Natural killer cell (primary cell): ENCODE results near the gene TMEM186. TPM values are rescaled to one million over a fixed set of nuclear protein-coding genes. Genes with fewer than 3 reads are reported as not detected.
A peak's percentile ranks its signal among the peaks of the same experiment; 100 is the strongest.

Experiments
- ATAC-seq, 3 donors: fragments of 150-1000 bp in 2 of 3; fragments of 200-7000 bp in 1 of 3; cut with Tn5 transposase; 1 replicate in 1 of 3; 2 replicates in 2 of 3; pipeline ENCODE4 v1.10.0; 2021; ENCODE audit warnings: mild to moderate bottlenecking in 2 of 3, moderate library complexity in 2 of 3
- DNase-seq, 2 donors: peaks; one replicate each; pipeline versions ENCODE4 v3.0.0 to v3.0.0-alpha.2; 2013 to 2021; ENCODE audit warnings: mixed read lengths in 1 of 2
- H3K27ac ChIP-seq: one replicate; pipeline ENCODE4 v1.5.1; 2013; ENCODE audit warnings: mild to moderate bottlenecking, low read length
- H3K27me3 ChIP-seq: one replicate; pipeline ENCODE4 v1.6.1; 2013; ENCODE audit warnings: low read length; ENCODE audit not compliant: control insufficient read depth, insufficient read depth
- H3K36me3 ChIP-seq: one replicate; pipeline ENCODE4 v1.6.1; 2013; ENCODE audit warnings: low read length; ENCODE audit not compliant: control insufficient read depth, insufficient read depth
- H3K4me1 ChIP-seq: one replicate; pipeline ENCODE4 v1.6.1; 2013; ENCODE audit warnings: low read length; ENCODE audit not compliant: control insufficient read depth, insufficient read depth
- H3K4me3 ChIP-seq: one replicate; pipeline ENCODE4 v1.5.1; 2013; ENCODE audit warnings: low read length
- H3K9me3 ChIP-seq: one replicate; pipeline ENCODE4 v1.6.1; 2013; ENCODE audit warnings: low read length; ENCODE audit not compliant: control insufficient read depth, insufficient read depth
- H3K27ac Mint-ChIP-seq, 2 donors: one replicate each; pipeline ENCODE4 v1.8.0; 2022; ENCODE audit warnings: mild to moderate bottlenecking in 2 of 2, mixed read lengths in 2 of 2, moderate library complexity in 1 of 2
- H3K27me3 Mint-ChIP-seq, 2 donors: one replicate each; pipeline ENCODE4 v1.8.0; 2022; ENCODE audit warnings: low read depth in 2 of 2, mixed read lengths in 2 of 2
- H3K36me3 Mint-ChIP-seq: one replicate; pipeline ENCODE4 v1.8.0; 2022; ENCODE audit warnings: mixed read lengths
- H3K4me1 Mint-ChIP-seq, 2 donors: one replicate each; pipeline ENCODE4 v1.8.0; 2022; ENCODE audit warnings: mixed read lengths in 2 of 2
- H3K4me3 Mint-ChIP-seq: one replicate; pipeline ENCODE4 v1.8.0; 2022; ENCODE audit warnings: mild to moderate bottlenecking, moderate library complexity, mixed read lengths
- H3K9me3 Mint-ChIP-seq, 2 donors: one replicate each; pipeline ENCODE4 v1.8.0; 2022; ENCODE audit warnings: mixed read lengths in 2 of 2
- WGBS: methylation state at CpG from one replicate; pipeline ENCODE4 v1.1.7; 2013; ENCODE audit warnings: missing lambda C conversion rate; ENCODE audit not compliant: insufficient coverage; 5-methylcytosine and 5-hydroxymethylcytosine counted together
- intact Hi-C: fragments of 100-400 bp; cut with micrococcal nuclease; formaldehyde crosslinking; loops from one replicate; pipeline ENCODE4 v1.14.2; 2022
- total RNA-seq, 4 donors: library from RNA; stranded (reverse); fragments of 120-200 nt in 1 of 4; gene quantifications; one replicate each; pipeline versions ENCODE4 v1.2.3 to v1.2.4, GENCODE V29; 2013 to 2022
- TF ChIP-seq, protein P1 (sequence below): fragments of 200-600 bp; IDR thresholded peaks from one replicate; pipeline ENCODE4 v1.8.0; 2022; ENCODE audit warnings: antibody characterized with exemption

Gene TMEM186, protein sequence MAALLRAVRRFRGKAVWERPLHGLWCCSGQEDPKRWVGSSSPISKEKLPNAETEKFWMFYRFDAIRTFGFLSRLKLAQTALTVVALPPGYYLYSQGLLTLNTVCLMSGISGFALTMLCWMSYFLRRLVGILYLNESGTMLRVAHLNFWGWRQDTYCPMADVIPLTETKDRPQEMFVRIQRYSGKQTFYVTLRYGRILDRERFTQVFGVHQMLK
- total RNA-seq = 1 to 10 TPM; 3.0 to 5.2 (median 4.1) TPM
- total RNA-seq (2013) = 6.2 TPM

DNA sequence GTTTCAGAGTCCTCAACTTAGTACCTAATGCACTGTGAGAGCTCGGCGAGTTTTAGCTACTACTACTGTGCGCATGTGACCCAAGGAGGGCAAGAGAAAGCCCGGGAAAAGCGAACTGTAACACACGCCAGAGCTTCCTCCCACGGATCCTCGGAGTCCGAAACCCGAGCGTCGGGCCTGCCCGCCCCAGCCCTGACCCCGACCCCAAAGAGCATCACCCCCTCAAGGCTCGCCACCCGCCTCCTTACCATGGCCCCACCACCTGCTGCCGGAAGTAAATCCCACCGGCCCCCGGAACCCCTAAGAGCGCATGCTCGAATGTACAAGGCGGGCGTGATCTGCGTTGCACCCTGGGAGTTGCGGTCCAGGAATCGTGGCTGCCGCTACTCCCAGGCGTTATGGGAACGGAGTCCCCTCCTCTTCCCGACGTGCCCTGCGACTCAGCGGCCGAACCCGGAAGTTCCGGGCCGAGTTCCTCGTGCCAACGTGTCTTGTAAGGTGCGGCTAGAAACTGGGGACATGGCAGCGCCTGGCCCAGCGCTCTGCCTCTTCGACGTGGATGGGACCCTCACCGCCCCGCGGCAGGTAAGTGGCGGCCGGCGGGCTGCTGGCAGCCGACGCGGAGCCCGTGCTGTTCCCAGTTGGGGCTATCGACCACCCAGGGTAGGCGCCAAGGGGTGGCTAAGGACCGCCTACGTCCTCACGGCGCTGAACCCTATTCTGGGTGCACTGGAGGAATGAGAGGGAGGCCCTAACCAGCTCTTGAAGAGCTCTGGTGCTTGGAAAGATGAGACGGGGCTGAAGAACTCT is at the start of gene TMEM186, which contains the start of gene PMM2:
TSS of gene TMEM186 (minus strand) at position 276 of the 810 bp plus-strand sequence. CDS start at position 251, 25 bp downstream.
TSS of gene PMM2 (plus strand) at position 476 of the 810 bp plus-strand sequence. CDS start at position 520, 44 bp downstream.
- ATAC-seq (peak; percentile 95 to 98 (median 97)), DNase-seq (peak; percentile 89 to 98)
- H3K27ac ChIP-seq = peak within 1 kb of the TSS; percentile 66
- TF ChIP-seq, protein P1, sequence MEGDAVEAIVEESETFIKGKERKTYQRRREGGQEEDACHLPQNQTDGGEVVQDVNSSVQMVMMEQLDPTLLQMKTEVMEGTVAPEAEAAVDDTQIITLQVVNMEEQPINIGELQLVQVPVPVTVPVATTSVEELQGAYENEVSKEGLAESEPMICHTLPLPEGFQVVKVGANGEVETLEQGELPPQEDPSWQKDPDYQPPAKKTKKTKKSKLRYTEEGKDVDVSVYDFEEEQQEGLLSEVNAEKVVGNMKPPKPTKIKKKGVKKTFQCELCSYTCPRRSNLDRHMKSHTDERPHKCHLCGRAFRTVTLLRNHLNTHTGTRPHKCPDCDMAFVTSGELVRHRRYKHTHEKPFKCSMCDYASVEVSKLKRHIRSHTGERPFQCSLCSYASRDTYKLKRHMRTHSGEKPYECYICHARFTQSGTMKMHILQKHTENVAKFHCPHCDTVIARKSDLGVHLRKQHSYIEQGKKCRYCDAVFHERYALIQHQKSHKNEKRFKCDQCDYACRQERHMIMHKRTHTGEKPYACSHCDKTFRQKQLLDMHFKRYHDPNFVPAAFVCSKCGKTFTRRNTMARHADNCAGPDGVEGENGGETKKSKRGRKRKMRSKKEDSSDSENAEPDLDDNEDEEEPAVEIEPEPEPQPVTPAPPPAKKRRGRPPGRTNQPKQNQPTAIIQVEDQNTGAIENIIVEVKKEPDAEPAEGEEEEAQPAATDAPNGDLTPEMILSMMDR = no peak
- H3K4me1 ChIP-seq = peaks cover 20% of the 10 kb centered on the region
- peak within 1 kb of the TSS; percentile 88 for H3K4me3 Mint-ChIP-seq
- H3K36me3 Mint-ChIP-seq = no peaks in the 10 kb centered on the region
- H3K27ac Mint-ChIP-seq = peak within 1 kb of the TSS; percentile 88 to 96
- whole genome bisulfite sequencing = under 1% methylated on average over 61 of the region's 61 CpGs
- no peaks in the 10 kb centered on the region for H3K27me3 Mint-ChIP-seq
- H3K27me3 ChIP-seq = no peaks in the 10 kb centered on the region
- no peaks in the 10 kb centered on the region for H3K9me3 Mint-ChIP-seq
- H3K36me3 ChIP-seq = peaks cover 5% of the 10 kb centered on the region
- H3K9me3 ChIP-seq = no peaks in the 10 kb centered on the region
- intact Hi-C loops = loop anchor here (1.0 to 10.0 kb wide), 5 partner anchors 72 to 233 kb away; partner anchors contain the start of genes ABAT, CARHSP1, LITAFD and USP7
- peak within 1 kb of the TSS; percentile 77 for H3K4me3 ChIP-seq
- H3K4me1 Mint-ChIP-seq = peaks cover 30 to 35% of the 10 kb centered on the region in 2 donors

DNA sequence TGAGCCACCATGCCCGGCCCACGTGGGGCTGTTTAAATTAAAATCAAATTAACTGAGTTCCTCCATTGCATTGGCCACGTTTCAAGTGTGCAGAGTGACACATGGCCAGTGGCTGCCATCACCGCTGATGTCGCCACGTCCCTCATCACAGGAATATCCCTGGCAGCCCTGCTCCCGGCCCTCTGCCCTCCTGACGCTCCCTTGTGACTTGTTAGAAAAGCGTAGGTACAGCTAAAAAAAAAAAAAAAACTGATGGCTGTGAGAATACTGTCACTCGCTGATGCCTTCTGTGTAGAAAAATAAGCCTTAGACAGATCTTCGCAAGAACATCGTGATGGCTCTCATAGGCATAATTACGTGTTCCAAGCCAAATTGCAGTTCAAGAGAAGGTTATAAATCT is 49.7 kb upstream of the TMEM186 start:
- Histone ChIP-seq H3K4me3 (no peak overlapping the region), H3K27ac (no peak overlapping the region), H3K27me3 (no peaks in the 10 kb centered on the region), H3K4me1 (peaks cover 6% of the 10 kb centered on the region), H3K9me3 (no peaks in the 10 kb centered on the region), H3K36me3 (peaks cover 14% of the 10 kb centered on the region)
- peaks cover 31 to 47% of the 10 kb centered on the region in 2 donors for H3K4me1 Mint-ChIP-seq
- no peaks in the 10 kb centered on the region for H3K36me3 Mint-ChIP-seq
- DNase-seq (no peak), ATAC-seq (no peak)
- no peaks in the 10 kb centered on the region for H3K27me3 Mint-ChIP-seq
- intact Hi-C loops = no loop called here
- TF ChIP-seq, protein P1 = no peak
- no peak overlapping the region for H3K4me3 Mint-ChIP-seq
- no peaks in the 10 kb centered on the region for H3K9me3 Mint-ChIP-seq
- 94% methylated on average over 13 of the region's 13 CpGs for WGBS
- no peak overlapping the region for H3K27ac Mint-ChIP-seq

DNA sequence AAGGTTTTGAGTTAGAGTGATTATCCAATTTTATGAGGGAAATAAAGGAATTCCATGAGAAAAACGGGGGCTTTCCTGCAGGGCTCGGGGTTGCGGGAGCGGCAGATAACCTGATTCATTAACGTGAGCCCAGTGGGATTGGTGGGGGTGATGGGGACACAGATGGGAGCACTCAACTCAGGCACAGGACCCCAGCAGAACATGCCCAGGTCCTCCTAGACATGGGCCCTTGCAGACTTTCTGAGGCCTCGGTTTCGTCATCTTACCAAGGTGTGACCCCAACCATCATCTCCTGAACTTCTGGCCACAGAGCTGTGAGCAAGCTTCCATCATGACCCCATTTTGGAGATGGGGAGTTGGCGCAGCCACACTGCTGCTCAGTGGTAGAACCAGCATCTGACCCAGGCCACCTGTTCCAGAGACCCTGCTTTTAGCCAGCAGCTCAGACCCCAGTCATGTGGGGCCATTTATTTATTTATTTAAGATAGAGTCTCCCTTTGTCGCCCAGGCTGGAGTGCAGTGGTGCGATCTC is 49.0 kb upstream of the TMEM186 start:
- intact Hi-C loops = no loop called here
- Histone ChIP-seq H3K27ac (no peak overlapping the region), H3K9me3 (no peaks in the 10 kb centered on the region), H3K4me1 (peaks cover 6% of the 10 kb centered on the region), H3K27me3 (no peaks in the 10 kb centered on the region), H3K4me3 (no peak overlapping the region), H3K36me3 (peaks cover 14% of the 10 kb centered on the region)
- Mint-ChIP-seq H3K9me3 (no peaks in the 10 kb centered on the region), H3K4me1 (peaks cover 25 to 45% of the 10 kb centered on the region in 2 donors), H3K27me3 (no peaks in the 10 kb centered on the region), H3K36me3 (no peaks in the 10 kb centered on the region), H3K27ac (no peak overlapping the region), H3K4me3 (no peak overlapping the region)
- no peak for ATAC-seq
- no peak for DNase-seq
- TF ChIP-seq, protein P1 = no peak
- 98% methylated on average over 10 of the region's 10 CpGs for WGBS
